Sigmoid colon (tissue), 3 donors: ENCODE data around the gene MAPK12.

Experiments
- POLR2A ChIP-seq, 2 donors: fragments of 450-650 bp; IDR thresholded peaks; one replicate each; pipeline ENCODE4 v1.6.1; 2016; ENCODE audit warnings: antibody characterized with exemption in 2 of 2, mild to moderate bottlenecking in 2 of 2, moderate library complexity in 2 of 2
- TF ChIP-seq, protein P1 (sequence below), 4 experiments: fragments of 450-650 bp in 3 of 4; fragments of 200-600 bp in 1 of 4; IDR thresholded peaks; one replicate each; pipeline ENCODE4 v1.5.1; 2016 to 2019; ENCODE audit warnings: antibody characterized with exemption in 4 of 4, mild to moderate bottlenecking in 3 of 4, moderate library complexity in 2 of 4

DNA sequence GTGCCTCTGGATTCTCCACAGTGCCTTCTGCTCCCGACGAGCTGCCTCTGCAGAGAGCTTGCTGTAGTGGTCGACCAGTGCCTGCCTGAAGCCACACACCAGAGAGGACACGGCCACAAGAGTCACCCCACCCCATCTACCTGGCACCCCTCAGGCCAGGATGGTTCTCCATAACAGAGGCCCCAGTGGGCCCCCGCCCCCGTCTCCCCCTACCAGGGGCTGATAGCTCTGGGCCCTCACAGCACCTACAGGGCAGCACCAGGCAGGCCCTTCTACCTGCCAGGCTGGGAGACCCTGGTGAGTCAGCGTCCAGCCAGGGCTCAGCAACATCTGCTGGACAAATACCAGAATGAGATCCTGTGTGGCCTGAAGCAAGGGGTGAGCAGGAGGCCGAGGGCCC is 39.0 kb downstream of the MAPK12 start:
- no peak for TF ChIP-seq POLR2A (IDR thresholded peaks at IDR 0.05)
- TF ChIP-seq, protein P1, sequence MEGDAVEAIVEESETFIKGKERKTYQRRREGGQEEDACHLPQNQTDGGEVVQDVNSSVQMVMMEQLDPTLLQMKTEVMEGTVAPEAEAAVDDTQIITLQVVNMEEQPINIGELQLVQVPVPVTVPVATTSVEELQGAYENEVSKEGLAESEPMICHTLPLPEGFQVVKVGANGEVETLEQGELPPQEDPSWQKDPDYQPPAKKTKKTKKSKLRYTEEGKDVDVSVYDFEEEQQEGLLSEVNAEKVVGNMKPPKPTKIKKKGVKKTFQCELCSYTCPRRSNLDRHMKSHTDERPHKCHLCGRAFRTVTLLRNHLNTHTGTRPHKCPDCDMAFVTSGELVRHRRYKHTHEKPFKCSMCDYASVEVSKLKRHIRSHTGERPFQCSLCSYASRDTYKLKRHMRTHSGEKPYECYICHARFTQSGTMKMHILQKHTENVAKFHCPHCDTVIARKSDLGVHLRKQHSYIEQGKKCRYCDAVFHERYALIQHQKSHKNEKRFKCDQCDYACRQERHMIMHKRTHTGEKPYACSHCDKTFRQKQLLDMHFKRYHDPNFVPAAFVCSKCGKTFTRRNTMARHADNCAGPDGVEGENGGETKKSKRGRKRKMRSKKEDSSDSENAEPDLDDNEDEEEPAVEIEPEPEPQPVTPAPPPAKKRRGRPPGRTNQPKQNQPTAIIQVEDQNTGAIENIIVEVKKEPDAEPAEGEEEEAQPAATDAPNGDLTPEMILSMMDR (IDR thresholded peaks at IDR 0.05) = no peak
